ENCODE measurements around the gene SPRING1. TPM values are rescaled to one million over a fixed set of nuclear protein-coding genes. Genes with fewer than 3 reads are reported as not detected.
A peak's percentile ranks its signal among the peaks of the same experiment; 100 is the strongest.

SPRING1 gene
- total and polyA plus RNA-seq, 2 of the 13 experiments (the other 11 are each of a cell fraction or from before 2014, with no cell fraction given): 20.0 to 51.8 TPM

DNA sequence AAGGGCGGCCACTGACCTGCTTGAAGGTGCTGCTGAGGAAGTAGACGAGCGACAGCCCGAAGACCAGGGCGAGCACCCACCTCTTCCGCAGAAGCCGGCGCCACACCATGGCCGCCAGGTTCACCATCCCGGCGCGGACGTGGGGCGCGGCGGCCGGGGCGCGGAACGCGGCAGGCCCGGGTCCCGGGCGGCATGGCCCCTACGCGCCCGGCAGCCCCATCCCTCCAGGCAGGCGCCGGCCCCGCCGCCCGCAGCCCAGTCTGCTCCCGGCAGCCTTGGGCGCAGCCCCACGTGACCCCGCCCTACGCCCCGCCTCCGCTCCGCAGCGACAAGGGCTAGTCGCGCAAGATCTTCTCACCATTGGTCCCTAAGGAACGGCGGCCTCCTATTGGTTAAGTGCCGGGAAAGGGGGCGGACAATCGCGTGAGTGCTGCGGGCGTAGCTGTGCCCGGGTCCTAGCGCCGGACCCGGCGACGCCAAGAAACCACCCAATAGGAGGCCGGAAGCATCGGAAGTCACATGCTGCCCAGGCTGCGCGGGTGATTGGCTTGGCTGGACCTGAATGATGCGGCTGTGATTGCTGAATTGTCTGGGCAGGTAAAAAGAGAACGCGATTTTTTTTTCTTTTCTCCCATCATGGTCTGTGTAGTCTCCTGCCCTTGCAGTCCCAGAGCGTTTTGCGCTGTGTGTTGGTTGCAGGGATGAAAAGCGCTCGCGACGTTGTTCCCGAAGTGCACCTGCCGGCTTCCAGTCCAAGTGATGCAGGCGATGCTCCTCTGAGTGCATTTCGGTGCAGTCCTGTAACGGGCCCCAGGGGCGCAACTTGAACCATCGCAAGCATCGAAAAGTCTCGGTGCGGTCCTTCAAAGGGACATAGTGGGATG is at the start of gene SPRING1, which contains the start of gene RNFT2 (continued):
- TF ChIP-seq LRRFIP1 (CRISPR knock-in tag; conservative IDR thresholded peaks at IDR 0.05) (no peak), MYC (CRISPR knock-in tag; IDR thresholded peaks at IDR 0.05; ENCODE audit: borderline replicate concordance) (peak; percentile 70; the same call in 1 of the 2 replicates), HIVEP1 (CRISPR knock-in tag; IDR thresholded peaks at IDR 0.05) (no peak), IKZF4 (CRISPR knock-in tag; IDR thresholded peaks at IDR 0.05; ENCODE audit: borderline replicate concordance, low read depth, not compliant biosample characterization) (no peak), ZNF501 (CRISPR knock-in tag; IDR thresholded peaks at IDR 0.05) (peak; percentile 68; the same call in 1 of the 2 replicates), SMC3 (IDR thresholded peaks at IDR 0.05; ENCODE audit: low read length) (no peak), ZNF282 (IDR thresholded peaks at IDR 0.05; ENCODE audit: partially characterized antibody) (no peak), TARDBP (CRISPR knock-in tag; IDR thresholded peaks at IDR 0.05) (peak; percentile 83), HMG20B (CRISPR knock-in tag; conservative IDR thresholded peaks at IDR 0.05) (peak; percentile 71), SOX5 (CRISPR knock-in tag; IDR thresholded peaks at IDR 0.05; ENCODE audit: borderline replicate concordance) (peak; percentile 61; the same call in 1 of the 2 replicates), ZBTB8A (CRISPR knock-in tag; IDR thresholded peaks at IDR 0.05; ENCODE audit: borderline replicate concordance, low read depth) (no peak), ZFP62 (CRISPR knock-in tag; IDR thresholded peaks at IDR 0.05) (no peak), ZNF724P (CRISPR knock-in tag; IDR thresholded peaks at IDR 0.05; ENCODE audit: borderline replicate concordance) (peak; percentile 70; the same call in 1 of the 2 replicates), ZNF343 (CRISPR knock-in tag; IDR thresholded peaks at IDR 0.05) (0 out of 2 replicates have a peak, but pooled peaks have one; percentile 70), DPF2 (CRISPR knock-in tag; IDR thresholded peaks at IDR 0.05; ENCODE audit: borderline replicate concordance, low read depth) (no peak), ZNF513 (CRISPR knock-in tag; conservative IDR thresholded peaks at IDR 0.05) (no peak), SMARCE1 (IDR thresholded peaks at IDR 0.05; ENCODE audit: borderline replicate concordance) (no peak), ZC3H4 (CRISPR knock-in tag; IDR thresholded peaks at IDR 0.05; ENCODE audit: borderline replicate concordance) (no peak), ZNF878 (CRISPR knock-in tag; IDR thresholded peaks at IDR 0.05) (no peak)
- TF ChIP-seq, protein P1, sequence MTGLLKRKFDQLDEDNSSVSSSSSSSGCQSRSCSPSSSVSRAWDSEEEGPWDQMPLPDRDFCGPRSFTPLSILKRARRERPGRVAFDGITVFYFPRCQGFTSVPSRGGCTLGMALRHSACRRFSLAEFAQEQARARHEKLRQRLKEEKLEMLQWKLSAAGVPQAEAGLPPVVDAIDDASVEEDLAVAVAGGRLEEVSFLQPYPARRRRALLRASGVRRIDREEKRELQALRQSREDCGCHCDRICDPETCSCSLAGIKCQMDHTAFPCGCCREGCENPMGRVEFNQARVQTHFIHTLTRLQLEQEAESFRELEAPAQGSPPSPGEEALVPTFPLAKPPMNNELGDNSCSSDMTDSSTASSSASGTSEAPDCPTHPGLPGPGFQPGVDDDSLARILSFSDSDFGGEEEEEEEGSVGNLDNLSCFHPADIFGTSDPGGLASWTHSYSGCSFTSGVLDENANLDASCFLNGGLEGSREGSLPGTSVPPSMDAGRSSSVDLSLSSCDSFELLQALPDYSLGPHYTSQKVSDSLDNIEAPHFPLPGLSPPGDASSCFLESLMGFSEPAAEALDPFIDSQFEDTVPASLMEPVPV (CRISPR knock-in tag; IDR thresholded peaks at IDR 0.05): no peak; the same call in 1 of the 2 replicates
- TF ChIP-seq, protein P2, sequence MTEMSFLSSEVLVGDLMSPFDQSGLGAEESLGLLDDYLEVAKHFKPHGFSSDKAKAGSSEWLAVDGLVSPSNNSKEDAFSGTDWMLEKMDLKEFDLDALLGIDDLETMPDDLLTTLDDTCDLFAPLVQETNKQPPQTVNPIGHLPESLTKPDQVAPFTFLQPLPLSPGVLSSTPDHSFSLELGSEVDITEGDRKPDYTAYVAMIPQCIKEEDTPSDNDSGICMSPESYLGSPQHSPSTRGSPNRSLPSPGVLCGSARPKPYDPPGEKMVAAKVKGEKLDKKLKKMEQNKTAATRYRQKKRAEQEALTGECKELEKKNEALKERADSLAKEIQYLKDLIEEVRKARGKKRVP (CRISPR knock-in tag; IDR thresholded peaks at IDR 0.05): no peak; a peak in 1 of 4 replicates

Measured in HepG2 (cell line).